Endodermal cell (in vitro differentiated cells): ENCODE data around the gene IL1RAPL2. TPM values are rescaled to one million over a fixed set of nuclear protein-coding genes. Genes with fewer than 3 reads are reported as not detected.

Experiments used
- DNase-seq: peaks from one replicate; pipeline ENCODE4 v3.0.0-alpha.2; 2017
- H3K27ac ChIP-seq: 2 replicates; pipeline ENCODE4 v1.5.1; 2013; ENCODE audit warnings: mild to moderate bottlenecking, low read depth, low read length, moderate library complexity
- H3K27me3 ChIP-seq: 2 replicates; pipeline ENCODE4 v1.6.1; 2013; ENCODE audit warnings: mild to moderate bottlenecking, low read length, moderate library complexity; ENCODE audit not compliant: insufficient read depth, control insufficient read depth, poor library complexity, severe bottlenecking
- H3K36me3 ChIP-seq: 2 replicates; pipeline ENCODE4 v1.7.0; 2013; ENCODE audit warnings: mild to moderate bottlenecking, low read length, moderate library complexity; ENCODE audit not compliant: control insufficient read depth, insufficient read depth
- H3K4me1 ChIP-seq: one replicate; pipeline ENCODE4 v1.7.0; 2013; ENCODE audit warnings: low read length; ENCODE audit not compliant: control insufficient read depth, insufficient read depth
- H3K4me3 ChIP-seq: 2 replicates; pipeline ENCODE4 v1.5.1; 2013; ENCODE audit warnings: mild to moderate bottlenecking, low read length, moderate library complexity
- H3K9ac ChIP-seq: 2 replicates; pipeline ENCODE4 v1.6.1; 2013; ENCODE audit warnings: mild to moderate bottlenecking, low read length, moderate library complexity; ENCODE audit not compliant: poor library complexity, severe bottlenecking; ENCODE audit errors: extremely low read depth
- H3K9me3 ChIP-seq: 2 replicates; pipeline ENCODE4 v1.6.1; 2013; ENCODE audit warnings: mild to moderate bottlenecking, low read length, moderate library complexity; ENCODE audit not compliant: control insufficient read depth
- H3K27ac Mint-ChIP-seq: 2 replicates; pipeline ENCODE4 v1.8.0; 2020; ENCODE audit warnings: mixed read lengths
- H3K27me3 Mint-ChIP-seq: 2 replicates; pipeline ENCODE4 v1.8.0; 2021; ENCODE audit warnings: mild to moderate bottlenecking, mixed read lengths; ENCODE audit not compliant: insufficient read depth
- H3K36me3 Mint-ChIP-seq: 2 replicates; pipeline ENCODE4 v1.8.0; 2020; ENCODE audit warnings: low read depth, mixed read lengths
- H3K4me1 Mint-ChIP-seq: 2 replicates; pipeline ENCODE4 v1.8.0; 2020; ENCODE audit warnings: mixed read lengths
- H3K4me3 Mint-ChIP-seq: 2 replicates; pipeline ENCODE4 v1.8.0; 2020; ENCODE audit warnings: mild to moderate bottlenecking, moderate library complexity, mixed read lengths
- H3K9me3 Mint-ChIP-seq: 2 replicates; pipeline ENCODE4 v1.8.0; 2020; ENCODE audit warnings: mild to moderate bottlenecking, mixed read lengths
- WGBS, 2 experiments: methylation state at CpG; one replicate each; pipeline versions ENCODE4 v1.1.5 to v1.1.7; 2013; ENCODE audit warnings: missing lambda C conversion rate in 2 of 2, mixed read lengths in 1 of 2; ENCODE audit not compliant: insufficient coverage in 1 of 2, insufficient read length in 1 of 2; 5-methylcytosine and 5-hydroxymethylcytosine counted together
- total RNA-seq, 2 donors: library from RNA; stranded (reverse); fragmentation: NEBNext Ultra II Directional in 1 of 2; extraction: Animal tissue kit (Norgen Biotek cat#: 25700) in 1 of 2; gene quantifications; 2 replicates in 1 of 2; 3 replicates in 1 of 2; pipeline ENCODE4 v1.2.1, GENCODE V29; 2021
- TF ChIP-seq, protein P1 (sequence below): fragments of 200-600 bp; sonication (generic); conservative IDR thresholded peaks from 2 replicates; pipeline ENCODE4 v1.5.0; 2021; ENCODE audit warnings: antibody characterized with exemption, mild to moderate bottlenecking

IL1RAPL2 gene
- total RNA-seq, 2 donors from 2014 or later = 0.13 TPM; not detected in 1

DNA sequence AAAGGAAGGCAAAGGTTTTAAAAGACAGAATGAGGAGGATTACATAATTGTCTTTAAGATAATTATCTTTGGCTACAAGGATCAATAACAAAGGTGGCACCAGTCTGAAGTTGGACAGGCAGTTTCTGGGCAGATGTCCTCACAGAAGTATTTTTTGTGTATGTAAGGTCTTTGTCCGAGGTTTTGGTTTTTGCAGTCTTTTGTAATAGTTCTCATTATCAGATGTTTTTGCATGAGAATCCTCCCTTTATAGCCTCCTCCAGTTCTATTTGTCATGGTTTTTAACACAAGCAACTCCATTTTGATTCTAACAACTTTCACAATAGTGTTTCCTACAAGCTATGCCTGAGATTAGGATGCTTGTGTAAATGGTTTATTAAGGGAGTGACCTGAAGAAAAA is 286.2 kb downstream of the IL1RAPL2 start:
- Histone ChIP-seq H3K9me3 (no peaks in the 10 kb centered on the region), H3K4me3 (no peak overlapping the region), H3K4me1 (no peaks in the 10 kb centered on the region), H3K27ac (no peak overlapping the region), H3K27me3 (no peaks in the 10 kb centered on the region), H3K36me3 (no peaks in the 10 kb centered on the region), H3K9ac (no peak overlapping the region)
- no peaks in the 10 kb centered on the region for H3K4me1 Mint-ChIP-seq
- H3K9me3 Mint-ChIP-seq = peaks cover 25% of the 10 kb centered on the region
- H3K27ac Mint-ChIP-seq = no peak overlapping the region
- no peaks in the 10 kb centered on the region for H3K27me3 Mint-ChIP-seq
- no peaks in the 10 kb centered on the region for H3K36me3 Mint-ChIP-seq
- TF ChIP-seq, protein P1, sequence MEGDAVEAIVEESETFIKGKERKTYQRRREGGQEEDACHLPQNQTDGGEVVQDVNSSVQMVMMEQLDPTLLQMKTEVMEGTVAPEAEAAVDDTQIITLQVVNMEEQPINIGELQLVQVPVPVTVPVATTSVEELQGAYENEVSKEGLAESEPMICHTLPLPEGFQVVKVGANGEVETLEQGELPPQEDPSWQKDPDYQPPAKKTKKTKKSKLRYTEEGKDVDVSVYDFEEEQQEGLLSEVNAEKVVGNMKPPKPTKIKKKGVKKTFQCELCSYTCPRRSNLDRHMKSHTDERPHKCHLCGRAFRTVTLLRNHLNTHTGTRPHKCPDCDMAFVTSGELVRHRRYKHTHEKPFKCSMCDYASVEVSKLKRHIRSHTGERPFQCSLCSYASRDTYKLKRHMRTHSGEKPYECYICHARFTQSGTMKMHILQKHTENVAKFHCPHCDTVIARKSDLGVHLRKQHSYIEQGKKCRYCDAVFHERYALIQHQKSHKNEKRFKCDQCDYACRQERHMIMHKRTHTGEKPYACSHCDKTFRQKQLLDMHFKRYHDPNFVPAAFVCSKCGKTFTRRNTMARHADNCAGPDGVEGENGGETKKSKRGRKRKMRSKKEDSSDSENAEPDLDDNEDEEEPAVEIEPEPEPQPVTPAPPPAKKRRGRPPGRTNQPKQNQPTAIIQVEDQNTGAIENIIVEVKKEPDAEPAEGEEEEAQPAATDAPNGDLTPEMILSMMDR = no peak
- WGBS, 2 experiments = no CpG with 5 or more reads among the region's 1 CpG
- DNase-seq = no peak
- H3K4me3 Mint-ChIP-seq = no peak overlapping the region

DNA sequence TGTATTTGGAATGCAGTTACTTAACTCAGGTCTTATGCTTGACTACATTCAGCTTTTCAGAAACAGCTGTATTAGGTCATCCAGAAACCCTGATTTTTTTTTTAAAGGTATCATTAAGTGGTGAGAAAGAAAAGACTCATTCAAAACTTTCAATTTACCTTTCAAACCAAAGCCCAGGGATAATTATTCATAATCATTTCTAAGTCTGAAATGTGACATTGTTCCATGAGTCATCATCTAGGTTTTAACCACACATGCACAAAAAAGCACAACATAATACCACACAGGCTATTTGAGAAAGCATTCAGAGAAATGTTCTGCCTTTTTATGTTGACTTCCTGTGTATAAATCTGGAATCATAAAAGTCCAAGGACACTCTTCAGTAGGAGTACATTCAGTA is 288.2 kb downstream of the IL1RAPL2 start:
- H3K27ac ChIP-seq = no peak overlapping the region
- no peak overlapping the region for H3K4me3 ChIP-seq
- H3K9me3 ChIP-seq = no peaks in the 10 kb centered on the region
- no peak for DNase-seq
- TF ChIP-seq, protein P1 = no peak
- peaks cover 27% of the 10 kb centered on the region for H3K9me3 Mint-ChIP-seq
- H3K36me3 Mint-ChIP-seq = no peaks in the 10 kb centered on the region
- H3K4me1 ChIP-seq = no peaks in the 10 kb centered on the region
- H3K27me3 Mint-ChIP-seq = no peaks in the 10 kb centered on the region
- no peaks in the 10 kb centered on the region for H3K36me3 ChIP-seq
- H3K9ac ChIP-seq = no peak overlapping the region
- no peak overlapping the region for H3K27ac Mint-ChIP-seq
- H3K4me3 Mint-ChIP-seq = no peak overlapping the region
- no peaks in the 10 kb centered on the region for H3K4me1 Mint-ChIP-seq
- H3K27me3 ChIP-seq = no peaks in the 10 kb centered on the region

DNA sequence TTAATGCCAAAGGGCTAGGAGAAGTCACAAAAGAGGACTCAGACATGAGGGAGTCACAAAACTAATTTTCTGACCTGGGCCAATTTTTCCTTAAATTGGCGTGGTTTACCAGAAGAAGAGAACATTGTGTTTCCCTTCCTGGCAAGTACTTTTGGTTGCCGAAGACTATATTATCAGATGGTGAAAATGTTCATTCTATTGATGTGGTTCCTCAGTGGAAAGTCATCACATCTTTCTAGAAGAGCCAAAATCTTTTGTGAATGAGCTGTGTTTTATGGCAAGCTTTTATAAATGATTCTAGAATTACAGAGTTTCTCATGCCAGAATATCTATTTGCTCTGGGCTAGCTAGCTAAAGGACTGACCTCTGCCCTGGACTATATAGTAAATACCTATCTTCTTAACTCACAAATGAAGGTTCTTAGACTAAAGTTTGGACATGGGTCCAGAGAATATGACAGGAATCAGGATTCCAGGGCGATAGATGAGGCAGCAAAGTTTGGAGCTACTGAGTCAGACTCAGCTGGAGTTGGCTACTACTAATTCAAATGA is 288.9 kb downstream of the IL1RAPL2 start:
- peaks cover 27% of the 10 kb centered on the region for H3K9me3 Mint-ChIP-seq
- H3K27ac Mint-ChIP-seq = no peak overlapping the region
- H3K9ac ChIP-seq = no peak overlapping the region

More for the DNA sequence above, 288.9 kb downstream of the IL1RAPL2 start:
- no peak for DNase-seq
- Mint-ChIP-seq H3K36me3 (no peaks in the 10 kb centered on the region), H3K27me3 (no peaks in the 10 kb centered on the region), H3K4me1 (no peaks in the 10 kb centered on the region), H3K4me3 (no peak overlapping the region)
- no peaks in the 10 kb centered on the region for H3K36me3 ChIP-seq
- no peaks in the 10 kb centered on the region for H3K9me3 ChIP-seq
- TF ChIP-seq, protein P1 = no peak
- H3K27ac ChIP-seq = no peak overlapping the region
- H3K4me3 ChIP-seq = no peak overlapping the region
- H3K4me1 ChIP-seq = no peaks in the 10 kb centered on the region
- WGBS, 2 experiments = 88% methylated on average over 2 of the region's 3 CpGs; no CpG with 5 or more reads in 1 of the 2 experiments
- H3K27me3 ChIP-seq = no peaks in the 10 kb centered on the region
